HepG2 (cell line): Measurements from ENCODE around the gene CDC14C. TPM values are rescaled to one million over a fixed set of nuclear protein-coding genes. Genes with fewer than 3 reads are reported as not detected.

Source experiments
- ATAC-seq: fragments of 200-7000 bp; cut with Tn5 transposase; 3 replicates; pipeline ENCODE4 v1.9.1; 2020; ENCODE audit warnings: mild to moderate bottlenecking, moderate library complexity
- BruUV-seq: library from RNA; stranded (reverse); fragments of 400-500 nt; replicated peaks from 2 replicates; lab custom pipeline; 2021; lab: Mats Ljungman, UMichigan
- CTCF ChIA-PET: fragments of 300-600 bp; formaldehyde crosslinking; extraction: SDS; loops from one replicate; lab custom pipeline; 2021; ENCODE audit warnings: low total read pairs, inconsistent platforms, low intra/inter-chr PET ratio; lab: Yijun Ruan, JAX
- POLR2A ChIA-PET: fragments of 350-600 bp; sonication (Branson Sonifier 250); formaldehyde crosslinking; loops from one replicate; lab custom pipeline; 2020; ENCODE audit warnings: antibody characterized with exemption, inconsistent platforms; lab: Yijun Ruan, JAX
- DNase-seq: peaks from one replicate; pipeline ENCODE4 v3.0.0-alpha.2; 2015; ENCODE audit warnings: low spot score
- FAIRE-seq: peaks from 3 replicates; lab custom pipeline; 2011; peaks lifted over from hg19 to GRCh38; lab: Jason Lieb, UNC
- H2AFZ ChIP-seq: one replicate; pipeline ENCODE4 v1.6.1; 2011; ENCODE audit warnings: low read length, inconsistent platforms
- H3K27ac ChIP-seq: fragments of 300-600 bp; 3 replicates; pipeline ENCODE4 v1.8.0; 2011; ENCODE audit warnings: mixed run types, mild to moderate bottlenecking, mixed read lengths, low read length, inconsistent platforms; ENCODE audit not compliant: insufficient read depth; ENCODE audit errors: extremely low read length
- H3K27me3 ChIP-seq, 2 experiments: fragments of 200-600 bp in 1 of 2; 2 replicates in 1 of 2; 3 replicates in 1 of 2; pipeline versions ENCODE4 v1.6.0 to v1.8.0; 2011; ENCODE audit warnings: low read length in 2 of 2, mild to moderate bottlenecking in 2 of 2, moderate library complexity in 2 of 2, inconsistent platforms in 1 of 2; ENCODE audit not compliant: insufficient read depth in 2 of 2, control insufficient read depth in 1 of 2
- H3K36me3 ChIP-seq, 2 experiments: fragments of 200-600 bp in 1 of 2; replicated peaks in 1 of 2; 2 replicates in 1 of 2; 3 replicates in 1 of 2; pipeline versions ENCODE4 v1.5.1 to v1.8.0; 2011; ENCODE audit warnings: low read length in 2 of 2, inconsistent platforms in 1 of 2; ENCODE audit not compliant: insufficient read depth in 2 of 2, control insufficient read depth in 1 of 2
- H3K4me1 ChIP-seq: 2 replicates; pipeline ENCODE4 v1.5.1; 2012; ENCODE audit warnings: low read length, inconsistent platforms; ENCODE audit not compliant: insufficient read depth
- H3K4me2 ChIP-seq: 2 replicates; pipeline ENCODE4 v1.6.0; 2011; ENCODE audit warnings: low read depth, low read length, inconsistent platforms
- H3K4me3 ChIP-seq, 3 experiments: fragments of 200-600 bp in 1 of 3; sonication (generic), shearing (Covaris generic) in 1 of 3; replicated peaks in 1 of 3; 2 replicates each; pipeline ENCODE4 v1.5.1; 2011 to 2016; ENCODE audit warnings: low read length in 3 of 3, inconsistent platforms in 2 of 3, low read depth in 2 of 3, mild to moderate bottlenecking in 2 of 3, control low read depth in 1 of 3, mixed read lengths in 1 of 3; ENCODE audit not compliant: insufficient read depth in 1 of 3
- H3K79me2 ChIP-seq: one replicate; pipeline ENCODE4 v1.6.1; 2011; ENCODE audit warnings: low read length, inconsistent platforms; ENCODE audit not compliant: insufficient read depth
- H3K9ac ChIP-seq: 2 replicates; pipeline ENCODE4 v1.6.0; 2011; ENCODE audit warnings: mild to moderate bottlenecking, low read depth, low read length, inconsistent platforms; ENCODE audit not compliant: insufficient read depth
- H3K9me3 ChIP-seq: 2 replicates; pipeline ENCODE4 v1.5.1; 2012; ENCODE audit warnings: mild to moderate bottlenecking, low read length
- H4K20me1 ChIP-seq: 2 replicates; pipeline ENCODE4 v1.6.0; 2011; ENCODE audit warnings: inconsistent platforms, mild to moderate bottlenecking, low read length, moderate library complexity; ENCODE audit not compliant: insufficient read depth
- BORCS8-MEF2B ChIP-seq: sonication (generic); formaldehyde crosslinking; IDR thresholded peaks from 2 replicates; pipeline ENCODE4 v1.8.0; 2022; ENCODE audit warnings: mild to moderate bottlenecking, missing genetic modification reagents
- CBX5 ChIP-seq: sonication (generic); formaldehyde crosslinking; IDR thresholded peaks from 2 replicates; pipeline ENCODE4 v1.4.0; 2020; ENCODE audit warnings: missing genetic modification reagents, borderline replicate concordance
- ETV6 ChIP-seq: sonication (generic); formaldehyde crosslinking; conservative IDR thresholded peaks from 2 replicates; pipeline ENCODE4 v1.4.0; 2020; ENCODE audit warnings: missing genetic modification reagents
- KDM5A ChIP-seq: fragments of 200-600 bp; sonication (generic); IDR thresholded peaks from 2 replicates; pipeline ENCODE4 v1.7.0; 2018; ENCODE audit warnings: antibody characterized with exemption, mild to moderate bottlenecking, low read length, borderline replicate concordance
- POGZ ChIP-seq: sonication (generic); formaldehyde crosslinking; IDR thresholded peaks from 2 replicates; pipeline ENCODE4 v1.4.0; 2020; ENCODE audit warnings: mild to moderate bottlenecking, missing genetic modification reagents
- ZIK1 ChIP-seq: sonication (generic); formaldehyde crosslinking; IDR thresholded peaks from 2 replicates; pipeline ENCODE4 v1.5.0; 2020; ENCODE audit warnings: mild to moderate bottlenecking, low read depth, missing genetic modification reagents, borderline replicate concordance
- ZNF777 ChIP-seq: sonication (generic); formaldehyde crosslinking; IDR thresholded peaks from 2 replicates; pipeline ENCODE4 v1.4.0; 2020; ENCODE audit warnings: missing genetic modification reagents
- WGBS: methylation state at CpG from one replicate; pipeline ENCODE4 v1.1.6; 2017; ENCODE audit warnings: low lambda C conversion rate; 5-methylcytosine and 5-hydroxymethylcytosine counted together
- in situ Hi-C: cut with HindIII; loops from 2 replicates; pipeline ENCODE4 v1.10.0; 2017; ENCODE audit warnings: low pct_unique_long_range_greater_than_20kb; ENCODE audit not compliant: extremely low pct_ligation_motif_present
- intact Hi-C: fragments of 100-400 bp; cut with micrococcal nuclease; formaldehyde crosslinking; loops from one replicate; pipeline ENCODE4 v1.10.0; 2022; ENCODE audit not compliant: unreplicated experiment
- polyA plus RNA-seq, 8 experiments: library from polyadenylated mRNA; depleted of rRNA in 3 of 8; stranded (reverse) in 7 of 8; unstranded in 1 of 8; fragments of >200 nt; fragmentation: Illumina TruSeq in 4 of 8; extraction: Trizol in 4 of 8; gene quantifications; 2 replicates each; pipeline versions ENCODE4 v1.2.1 to v1.2.3, GENCODE V29; 2011 to 2016; ENCODE audit warnings: low read depth in 4 of 8, missing spikeins in 1 of 8, mixed read lengths in 1 of 8; ENCODE audit not compliant: insufficient read depth in 1 of 8
- total RNA-seq, 5 experiments: library from RNA; depleted of rRNA; stranded (reverse); fragments of >200 nt; fragmentation: Illumina TruSeq; extraction: Trizol; gene quantifications; 2 replicates each; pipeline ENCODE4 v1.2.3, GENCODE V29; 2016; ENCODE audit warnings: low read depth in 1 of 5
- TF ChIP-seq, protein P1 (sequence below): sonication (generic); formaldehyde crosslinking; IDR thresholded peaks from 2 replicates; pipeline ENCODE4 v1.4.0; 2020; ENCODE audit warnings: missing genetic modification reagents, mild to moderate bottlenecking, borderline replicate concordance
- TF ChIP-seq, protein P2 (sequence below): sonication (generic); formaldehyde crosslinking; conservative IDR thresholded peaks from 2 replicates; pipeline ENCODE4 v1.4.0; 2020; ENCODE audit warnings: missing genetic modification reagents

Gene CDC14C
- total and polyA plus RNA-seq, 2 of the 13 experiments (the other 11 are each of a cell fraction or from before 2014, with no cell fraction given), result 0.09 TPM; not detected in 1

DNA sequence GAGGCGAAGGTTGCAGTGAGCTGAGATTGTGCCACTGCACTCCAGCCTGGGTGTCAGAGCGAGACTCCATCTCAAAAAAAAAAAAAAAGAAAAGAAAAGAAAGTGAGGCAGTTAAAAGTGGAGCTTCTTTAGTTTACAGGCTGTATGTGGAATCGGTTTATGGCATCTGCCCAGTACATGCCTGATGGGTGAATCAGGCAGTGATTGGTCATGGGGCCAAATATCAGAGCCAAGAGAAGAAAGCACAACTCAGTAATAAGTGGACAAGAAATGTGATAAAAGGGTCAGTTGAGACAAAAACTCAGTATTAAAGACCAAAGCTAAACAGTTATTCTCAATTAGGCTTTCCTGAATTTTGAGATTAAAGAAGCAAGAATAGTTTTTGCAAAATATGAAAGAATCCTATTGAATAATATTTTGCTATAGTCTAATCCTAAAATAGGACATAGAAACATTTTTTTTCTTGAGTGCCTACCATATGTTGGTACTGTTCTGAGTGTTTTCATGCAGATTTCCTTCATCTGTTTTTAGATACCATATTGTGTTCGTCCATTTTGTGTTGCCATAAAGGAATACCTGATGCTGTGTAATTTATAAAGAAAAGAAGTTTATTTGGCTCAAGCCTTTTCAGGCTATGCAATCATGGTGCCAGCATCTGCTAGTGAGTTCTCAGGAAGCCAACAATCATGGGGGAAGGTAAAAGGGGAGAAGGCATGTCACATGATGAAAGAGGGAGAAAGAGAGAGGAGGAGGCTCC, 14.4 kb downstream of the CDC14C start:
- no peaks in the 10 kb centered on the region for H3K4me1 ChIP-seq

More for the DNA sequence above, 14.4 kb downstream of the CDC14C start:
- in situ Hi-C loops, result no loop called here
- Histone ChIP-seq H2AFZ (no peak overlapping the region), H3K36me3 (no peaks in the 10 kb centered on the region), H3K4me2 (no peak overlapping the region), H4K20me1 (no peaks in the 10 kb centered on the region), H3K27ac (no peak overlapping the region), H3K4me3 (no peak overlapping the region)
- 23% methylated on average over 4 of the region's 4 CpGs for WGBS
- intact Hi-C loops, result no loop called here
- FAIRE-seq, result no peak
- DNase-seq, result no peak
- TF ChIP-seq ETV6 (no peak), CBX5 (CRISPR knock-in tag) (no peak), BORCS8-MEF2B (CRISPR knock-in tag) (no peak), POGZ (CRISPR knock-in tag) (no peak), ZNF777 (CRISPR knock-in tag) (no peak), KDM5A (no peak), ZIK1 (CRISPR knock-in tag) (no peak)
- TF ChIP-seq, protein P1, sequence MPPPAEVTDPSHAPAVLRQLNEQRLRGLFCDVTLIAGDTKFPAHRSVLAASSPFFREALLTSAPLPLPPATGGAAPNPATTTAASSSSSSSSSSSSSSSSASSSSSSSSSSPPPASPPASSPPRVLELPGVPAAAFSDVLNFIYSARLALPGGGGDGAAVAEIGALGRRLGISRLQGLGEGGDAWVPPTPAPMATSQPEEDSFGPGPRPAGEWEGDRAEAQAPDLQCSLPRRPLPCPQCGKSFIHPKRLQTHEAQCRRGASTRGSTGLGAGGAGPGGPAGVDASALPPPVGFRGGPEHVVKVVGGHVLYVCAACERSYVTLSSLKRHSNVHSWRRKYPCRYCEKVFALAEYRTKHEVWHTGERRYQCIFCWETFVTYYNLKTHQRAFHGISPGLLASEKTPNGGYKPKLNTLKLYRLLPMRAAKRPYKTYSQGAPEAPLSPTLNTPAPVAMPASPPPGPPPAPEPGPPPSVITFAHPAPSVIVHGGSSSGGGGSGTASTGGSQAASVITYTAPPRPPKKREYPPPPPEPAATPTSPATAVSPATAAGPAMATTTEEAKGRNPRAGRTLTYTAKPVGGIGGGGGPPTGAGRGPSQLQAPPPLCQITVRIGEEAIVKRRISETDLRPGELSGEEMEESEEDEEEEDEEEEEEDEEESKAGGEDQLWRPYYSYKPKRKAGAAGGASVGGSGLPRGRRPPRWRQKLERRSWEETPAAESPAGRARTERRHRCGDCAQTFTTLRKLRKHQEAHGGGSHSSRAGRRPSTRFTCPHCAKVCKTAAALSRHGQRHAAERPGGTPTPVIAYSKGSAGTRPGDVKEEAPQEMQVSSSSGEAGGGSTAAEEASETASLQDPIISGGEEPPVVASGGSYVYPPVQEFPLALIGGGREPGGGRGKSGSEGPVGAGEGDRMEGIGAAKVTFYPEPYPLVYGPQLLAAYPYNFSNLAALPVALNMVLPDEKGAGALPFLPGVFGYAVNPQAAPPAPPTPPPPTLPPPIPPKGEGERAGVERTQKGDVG (CRISPR knock-in tag), result no peak
- TF ChIP-seq, protein P2, sequence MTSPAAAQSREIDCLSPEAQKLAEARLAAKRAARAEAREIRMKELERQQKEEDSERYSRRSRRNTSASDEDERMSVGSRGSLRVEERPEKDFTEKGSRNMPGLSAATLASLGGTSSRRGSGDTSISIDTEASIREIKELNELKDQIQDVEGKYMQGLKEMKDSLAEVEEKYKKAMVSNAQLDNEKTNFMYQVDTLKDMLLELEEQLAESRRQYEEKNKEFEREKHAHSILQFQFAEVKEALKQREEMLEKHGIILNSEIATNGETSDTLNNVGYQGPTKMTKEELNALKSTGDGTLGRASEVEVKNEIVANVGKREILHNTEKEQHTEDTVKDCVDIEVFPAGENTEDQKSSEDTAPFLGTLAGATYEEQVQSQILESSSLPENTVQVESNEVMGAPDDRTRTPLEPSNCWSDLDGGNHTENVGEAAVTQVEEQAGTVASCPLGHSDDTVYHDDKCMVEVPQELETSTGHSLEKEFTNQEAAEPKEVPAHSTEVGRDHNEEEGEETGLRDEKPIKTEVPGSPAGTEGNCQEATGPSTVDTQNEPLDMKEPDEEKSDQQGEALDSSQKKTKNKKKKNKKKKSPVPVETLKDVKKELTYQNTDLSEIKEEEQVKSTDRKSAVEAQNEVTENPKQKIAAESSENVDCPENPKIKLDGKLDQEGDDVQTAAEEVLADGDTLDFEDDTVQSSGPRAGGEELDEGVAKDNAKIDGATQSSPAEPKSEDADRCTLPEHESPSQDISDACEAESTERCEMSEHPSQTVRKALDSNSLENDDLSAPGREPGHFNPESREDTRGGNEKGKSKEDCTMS (CRISPR knock-in tag), result no peak
- TF ChIP-seq, all 625 proteins: peak for 0
- ChIA-PET POLR2A (no interaction called here), CTCF (no interaction called here)
- BruUV-seq, result no TSS peak
- ATAC-seq, result no peak
- no peaks in the 10 kb centered on the region for H3K27me3 ChIP-seq
- H3K79me2 ChIP-seq, result no peaks in the 10 kb centered on the region
- H3K9me3 ChIP-seq, result peaks cover 11% of the 10 kb centered on the region
- H3K9ac ChIP-seq, result no peak overlapping the region
